ENCODE measurements around the gene LOXL4. TPM values are rescaled to one million over a fixed set of nuclear protein-coding genes. Genes with fewer than 3 reads are reported as not detected.

Gene LOXL4
- total RNA-seq, 1 experiment from 2014 or later, result 0.13 TPM

GRCh38 chr10:98254234-98254974 is 13.6 kb downstream of the LOXL4 start:
- Histone ChIP-seq H4K91ac (ENCODE audit: insufficient read length, low read depth, low read length) (no peak overlapping the region), H3K4ac (ENCODE audit: low read depth, low read length) (no peak overlapping the region), H3K79me1 (ENCODE audit: insufficient read depth, low read depth, low read length, poor library complexity, severe bottlenecking) (no peaks in the 10 kb centered on the region), H3K4me2 (ENCODE audit: insufficient read depth, insufficient read length, low read length) (no peak overlapping the region), H3K9ac (ENCODE audit: extremely low read depth, insufficient read length, low read length) (no peak overlapping the region), H2BK5ac (ENCODE audit: insufficient read length, low read length) (no peak overlapping the region), H2BK15ac (ENCODE audit: low read depth, low read length) (no peak overlapping the region), H4K20me1 (ENCODE audit: control insufficient read depth, insufficient read depth, insufficient read length) (no peaks in the 10 kb centered on the region), H3K14ac (ENCODE audit: insufficient read depth, low read length) (no peak overlapping the region), H3K79me2 (ENCODE audit: insufficient read depth, low read length) (no peaks in the 10 kb centered on the region), H3T11ph (ENCODE audit: low read length) (no peak overlapping the region), H3K9me3 (ENCODE audit: control insufficient read depth, low read depth, low read length) (no peaks in the 10 kb centered on the region), H3K23me2 (ENCODE audit: insufficient read length, low read depth, low read length, poor library complexity, severe bottlenecking) (no peaks in the 10 kb centered on the region), H3K56ac (ENCODE audit: insufficient read length, low read depth, low read length) (no peak overlapping the region), H2BK120ac (ENCODE audit: low read depth, low read length, poor library complexity, severe bottlenecking) (no peak overlapping the region), H4K8ac (replicated peaks; ENCODE audit: insufficient read length, low read depth, low read length) (no peak overlapping the region), H2AFZ (ENCODE audit: low read length) (no peak overlapping the region), H3K4me1 (ENCODE audit: insufficient read depth, low read length) (no peaks in the 10 kb centered on the region), H3K23ac (ENCODE audit: insufficient read length, low read depth, low read length) (no peak overlapping the region), H3K27ac (ENCODE audit: insufficient read length, low read depth, low read length) (no peak overlapping the region), H2AK5ac (ENCODE audit: insufficient read length, low read length) (no peak overlapping the region), H4K5ac (ENCODE audit: insufficient read length, low read depth, low read length) (no peak overlapping the region), H3K18ac (ENCODE audit: insufficient read length, low read depth, low read length) (no peak overlapping the region), H2BK20ac (ENCODE audit: low read depth, low read length, poor library complexity, severe bottlenecking) (no peak overlapping the region), H2BK12ac (ENCODE audit: insufficient read length, low read depth, low read length) (no peak overlapping the region), H3K27me3 (ENCODE audit: insufficient read depth, low read length) (no peaks in the 10 kb centered on the region)
- no peaks in the 10 kb centered on the region for H3K9me3 Mint-ChIP-seq
- no CpG with 5 or more reads among the region's 10 CpGs for WGBS (ENCODE audit: extremely low coverage, insufficient read length, low lambda C conversion rate)
- peaks cover 10 to 13% of the 10 kb centered on the region in 2 experiments for H3K4me1 Mint-ChIP-seq
- no peak overlapping the region for H3K4me3 Mint-ChIP-seq
- no peak for TF ChIP-seq CTCF (conservative IDR thresholded peaks at IDR 0.05)
- H3K27ac Mint-ChIP-seq, result no peak overlapping the region
- DNase-seq, result no peak
- H3K27me3 Mint-ChIP-seq (ENCODE audit: low read depth), result no peaks in the 10 kb centered on the region
- H3K36me3 Mint-ChIP-seq (ENCODE audit: insufficient read depth in 1 of 3, low read depth in 3 of 3), result peaks cover 0 to 4% (median 0%) of the 10 kb centered on the region in 3 experiments; a peak in 1 of 7 replicates

Measured in H9 (cell line).